OCI-LY3 (cell line): Measurements from ENCODE around the gene KITLG.

Experiments used
- H2AFZ ChIP-seq: fragments of 200-600, 300-600 bp; shearing (Covaris generic); 2 replicates; pipeline ENCODE4 v1.6.0; 2014; ENCODE audit warnings: antibody characterized with exemption, low read depth, low read length
- H3K27ac ChIP-seq: fragments of 200-600, 300-600 bp; sonication (generic); 2 replicates; pipeline ENCODE4 v1.5.1; 2014; ENCODE audit warnings: mild to moderate bottlenecking, low read length, moderate library complexity, mixed read lengths
- H3K27me3 ChIP-seq: fragments of 200-600, 300-600 bp; sonication (generic); 2 replicates; pipeline ENCODE4 v1.6.1; 2014; ENCODE audit warnings: low read depth, low read length, mixed read lengths
- H3K36me3 ChIP-seq: fragments of 200-600, 300-600 bp; sonication (generic); replicated peaks from 2 replicates; pipeline ENCODE3; 2014; ENCODE audit warnings: low read depth, low read length, mixed read lengths
- H3K4me1 ChIP-seq: fragments of 300-600, 200-600 bp; sonication (generic); 2 replicates; pipeline ENCODE4 v1.6.1; 2014; ENCODE audit warnings: low read length, mixed read lengths
- H3K4me2 ChIP-seq: fragments of 200-600, 300-600 bp; sonication (generic); 2 replicates; pipeline ENCODE4 v1.6.1; 2014; ENCODE audit warnings: low read length, mixed read lengths
- H3K4me3 ChIP-seq: fragments of 300-600, 200-600 bp; sonication (generic); 2 replicates; pipeline ENCODE4 v1.5.1; 2014; ENCODE audit warnings: antibody characterized with exemption, mild to moderate bottlenecking, low read length, moderate library complexity
- H3K79me2 ChIP-seq: fragments of 300-600, 200-600 bp; shearing (Covaris generic); 2 replicates; pipeline ENCODE4 v1.6.1; 2014; ENCODE audit warnings: mild to moderate bottlenecking, low read length, mixed read lengths
- H3K9ac ChIP-seq: fragments of 300-600, 200-600 bp; shearing (Covaris generic); 2 replicates; pipeline ENCODE4 v1.6.0; 2014; ENCODE audit warnings: mild to moderate bottlenecking, low read length, moderate library complexity
- H3K9me3 ChIP-seq: fragments of 200-600, 300-600 bp; shearing (Covaris generic); 2 replicates; pipeline ENCODE4 v1.6.1; 2014; ENCODE audit warnings: low read length, mixed read lengths; ENCODE audit not compliant: insufficient read depth
- H4K20me1 ChIP-seq: fragments of 200-600, 300-600 bp; sonication (generic); 2 replicates; pipeline ENCODE4 v1.6.1; 2016; ENCODE audit warnings: low read length, mixed read lengths; ENCODE audit not compliant: insufficient read depth
- CTCF ChIP-seq: fragments of 200-600, 300-600 bp; sonication (generic); IDR thresholded peaks from 2 replicates; pipeline ENCODE4 v1.5.1; 2014; ENCODE audit warnings: antibody characterized with exemption, low read length, low read depth
- EZH2phosphoT487 ChIP-seq: fragments of 200-600 bp; shearing (Covaris generic); IDR thresholded peaks from 2 replicates; pipeline ENCODE4 v1.6.1; 2018; ENCODE audit warnings: antibody characterized with exemption, mixed run types, low read depth

KITLG gene

GRCh38 chr12:88529531-88530488 is 50.5 kb downstream of the KITLG start:
- TF ChIP-seq CTCF = no peak
- TF ChIP-seq EZH2phosphoT487 = no peak
- Histone ChIP-seq H3K9me3 (no peaks in the 10 kb centered on the region), H3K27me3 (no peaks in the 10 kb centered on the region), H3K27ac (no peak overlapping the region), H4K20me1 (no peaks in the 10 kb centered on the region), H3K4me3 (no peak overlapping the region), H3K4me2 (no peak overlapping the region), H2AFZ (no peak overlapping the region), H3K4me1 (no peaks in the 10 kb centered on the region), H3K79me2 (no peaks in the 10 kb centered on the region), H3K36me3 (no peaks in the 10 kb centered on the region), H3K9ac (no peak overlapping the region)

DNA sequence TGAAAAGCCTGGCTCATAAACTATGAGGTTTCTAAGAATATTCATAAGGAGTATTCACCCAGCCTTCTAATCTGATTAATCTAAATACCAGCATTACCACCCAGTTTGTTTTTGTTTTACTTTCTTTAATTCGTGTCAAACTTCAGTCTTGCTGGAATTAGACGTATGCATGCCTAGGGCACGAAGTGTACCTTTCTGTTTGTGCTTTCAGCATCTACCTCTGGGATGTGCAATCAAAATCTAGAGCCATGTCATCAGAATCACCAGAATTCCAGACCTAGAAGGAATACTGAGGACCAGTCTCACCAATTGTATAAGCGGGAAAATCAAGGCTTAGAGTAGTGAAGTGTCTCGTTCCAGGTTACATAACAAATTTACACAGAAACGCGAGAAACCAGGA is 57.3 kb downstream of the KITLG start:
- Histone ChIP-seq H3K36me3 (no peaks in the 10 kb centered on the region), H4K20me1 (no peaks in the 10 kb centered on the region), H3K4me2 (no peak overlapping the region), H2AFZ (no peak overlapping the region), H3K9me3 (no peaks in the 10 kb centered on the region), H3K4me1 (no peaks in the 10 kb centered on the region), H3K27ac (no peak overlapping the region), H3K4me3 (no peak overlapping the region), H3K79me2 (no peaks in the 10 kb centered on the region), H3K27me3 (no peaks in the 10 kb centered on the region), H3K9ac (no peak overlapping the region)
- TF ChIP-seq CTCF (no peak), EZH2phosphoT487 (no peak)

GRCh38 chr12:88520436-88520820 is 59.8 kb downstream of the KITLG start:
- Histone ChIP-seq H3K4me3 (no peak overlapping the region), H3K79me2 (no peaks in the 10 kb centered on the region), H2AFZ (no peak overlapping the region), H3K9ac (no peak overlapping the region), H4K20me1 (no peaks in the 10 kb centered on the region), H3K9me3 (no peaks in the 10 kb centered on the region), H3K27ac (no peak overlapping the region), H3K27me3 (no peaks in the 10 kb centered on the region), H3K4me2 (no peak overlapping the region), H3K4me1 (no peaks in the 10 kb centered on the region), H3K36me3 (no peaks in the 10 kb centered on the region)
- TF ChIP-seq EZH2phosphoT487 = no peak
- no peak for TF ChIP-seq CTCF

DNA sequence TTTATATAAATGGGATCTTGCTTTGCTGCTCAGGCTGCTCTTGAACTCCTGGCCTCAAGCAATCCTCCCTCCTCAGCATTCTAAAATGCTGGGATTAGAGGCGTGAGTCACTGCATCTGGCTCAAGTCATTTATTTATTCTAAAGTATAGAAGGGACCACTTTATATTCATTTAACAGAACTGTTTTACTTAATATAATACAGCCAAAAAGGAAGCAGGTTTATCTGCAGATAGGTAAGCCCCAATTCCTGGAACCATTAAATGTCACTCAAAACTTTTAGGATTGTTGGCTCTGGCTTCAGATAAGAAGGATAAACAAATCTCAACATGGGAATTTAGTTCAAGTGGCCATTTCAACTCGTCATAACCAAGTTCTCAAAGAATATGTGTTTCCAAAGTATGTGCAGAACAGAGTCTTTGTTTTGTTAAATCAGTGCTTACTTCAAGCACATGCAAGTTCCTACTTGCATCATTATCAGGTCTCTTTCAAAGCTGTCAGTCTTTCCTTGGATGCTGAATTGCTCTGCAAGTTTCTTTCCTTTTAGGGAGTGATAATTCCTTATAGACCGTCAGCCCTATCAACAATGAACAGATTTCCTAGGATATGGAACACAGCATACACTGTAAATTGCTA is 60.4 kb downstream of the KITLG start:
- H3K79me2 ChIP-seq = no peaks in the 10 kb centered on the region
- no peaks in the 10 kb centered on the region for H3K36me3 ChIP-seq
- no peaks in the 10 kb centered on the region for H4K20me1 ChIP-seq
- H3K4me1 ChIP-seq = no peaks in the 10 kb centered on the region
- H3K9me3 ChIP-seq = no peaks in the 10 kb centered on the region
- H3K4me2 ChIP-seq = no peak overlapping the region
- TF ChIP-seq EZH2phosphoT487 (no peak), CTCF (no peak)
- no peak overlapping the region for H3K9ac ChIP-seq
- H2AFZ ChIP-seq = no peak overlapping the region
- H3K27ac ChIP-seq = no peak overlapping the region
- no peaks in the 10 kb centered on the region for H3K27me3 ChIP-seq
- H3K4me3 ChIP-seq = no peak overlapping the region
